GM23248 (cell line): ENCODE results near the gene FAM131A. TPM values are rescaled to one million over a fixed set of nuclear protein-coding genes. Genes with fewer than 3 reads are reported as not detected.

ENCODE experiments used
- DNase-seq: peaks from one replicate; pipeline ENCODE4 v3.0.0-alpha.2; 2015
- H2AFZ ChIP-seq: fragments of 200-600 bp; sonication (generic); 2 replicates; pipeline ENCODE4 v1.6.1; 2016; ENCODE audit warnings: antibody characterized with exemption
- H3F3A ChIP-seq: fragments of 200-600 bp; sonication (generic); 2 replicates; pipeline ENCODE4 v1.6.1; 2016; ENCODE audit warnings: mild to moderate bottlenecking, antibody characterized with exemption, mixed run types; ENCODE audit not compliant: insufficient read depth
- H3K27ac ChIP-seq: fragments of 200-600 bp; sonication (generic); 2 replicates; pipeline ENCODE4 v1.5.1; 2016; ENCODE audit warnings: mild to moderate bottlenecking
- H3K27me3 ChIP-seq: fragments of 200-600 bp; sonication (generic); replicated peaks from 2 replicates; pipeline ENCODE4 v1.6.1; 2016; ENCODE audit warnings: mild to moderate bottlenecking; ENCODE audit not compliant: insufficient read depth
- H3K36me3 ChIP-seq: fragments of 200-600 bp; sonication (generic); 2 replicates; pipeline ENCODE4 v1.6.1; 2016; ENCODE audit warnings: low read depth, mild to moderate bottlenecking
- H3K4me1 ChIP-seq: fragments of 200-600 bp; sonication (generic); 2 replicates; pipeline ENCODE4 v1.6.1; 2016; ENCODE audit warnings: mild to moderate bottlenecking; ENCODE audit not compliant: insufficient read depth
- H3K4me2 ChIP-seq: fragments of 200-600 bp; sonication (generic); one replicate; pipeline ENCODE4 v1.6.1; 2016; ENCODE audit warnings: mild to moderate bottlenecking; ENCODE audit not compliant: unreplicated experiment
- H3K4me3 ChIP-seq: fragments of 200-600 bp; sonication (generic); 2 replicates; pipeline ENCODE4 v1.5.1; 2016; ENCODE audit warnings: mild to moderate bottlenecking
- H3K79me2 ChIP-seq: fragments of 200-600 bp; sonication (generic); 2 replicates; pipeline ENCODE4 v1.6.1; 2016; ENCODE audit warnings: mild to moderate bottlenecking; ENCODE audit not compliant: insufficient read depth
- H3K9ac ChIP-seq: fragments of 200-600 bp; sonication (generic); 2 replicates; pipeline ENCODE4 v1.6.1; 2016; ENCODE audit warnings: mild to moderate bottlenecking
- H3K9me2 ChIP-seq: fragments of 200-600 bp; sonication (generic); 2 replicates; pipeline ENCODE4 v1.6.1; 2016; ENCODE audit warnings: mixed run types, mild to moderate bottlenecking, moderate library complexity; ENCODE audit not compliant: insufficient read depth
- H3K9me3 ChIP-seq: fragments of 200-600 bp; sonication (generic); one replicate; pipeline ENCODE4 v1.6.1; 2017; ENCODE audit warnings: low read depth
- H4K20me1 ChIP-seq: fragments of 200-600 bp; sonication (generic); 2 replicates; pipeline ENCODE4 v1.6.0; 2016; ENCODE audit not compliant: insufficient read depth
- EZH2 ChIP-seq: fragments of 200-600 bp; sonication (generic); IDR thresholded peaks from 2 replicates; pipeline ENCODE4 v1.6.1; 2018; ENCODE audit warnings: antibody characterized with exemption, mild to moderate bottlenecking; ENCODE audit not compliant: insufficient read depth, poor library complexity, severe bottlenecking
- EZH2phosphoT487 ChIP-seq: fragments of 200-600 bp; sonication (generic); IDR thresholded peaks from 2 replicates; pipeline ENCODE4 v1.6.1; 2018; ENCODE audit warnings: antibody characterized with exemption, moderate library complexity, mild to moderate bottlenecking, low read depth; ENCODE audit not compliant: insufficient read depth
- WGBS, 2 experiments: methylation state at CpG; one replicate each; pipeline ENCODE4 v1.1.6; 2015 to 2017; ENCODE audit warnings: low lambda C conversion rate in 2 of 2, low coverage in 1 of 2; ENCODE audit errors: missing lambda C conversion rate in 2 of 2; 5-methylcytosine and 5-hydroxymethylcytosine counted together
- in situ Hi-C: fragments of 300-500 bp; cut with MboI; formaldehyde crosslinking; loops from 2 replicates; pipeline ENCODE4 v1.15.0; 2020
- polyA plus RNA-seq: library from polyadenylated mRNA; unstranded; fragments of >200 nt; fragmentation: Nextera tagmentation; extraction: Ambion mirVana; gene quantifications from 2 replicates; pipeline ENCODE4 v1.2.1, GENCODE V29; 2016
- total RNA-seq: library from RNA; depleted of rRNA; stranded (reverse); fragments of >200 nt; shearing (Covaris generic); gene quantifications from 2 replicates; pipeline ENCODE4 v1.2.3, GENCODE V29; 2014

Gene FAM131A
- total and polyA plus RNA-seq, 2 experiments from 2014 or later, result 7.0 to 24.5 TPM

DNA sequence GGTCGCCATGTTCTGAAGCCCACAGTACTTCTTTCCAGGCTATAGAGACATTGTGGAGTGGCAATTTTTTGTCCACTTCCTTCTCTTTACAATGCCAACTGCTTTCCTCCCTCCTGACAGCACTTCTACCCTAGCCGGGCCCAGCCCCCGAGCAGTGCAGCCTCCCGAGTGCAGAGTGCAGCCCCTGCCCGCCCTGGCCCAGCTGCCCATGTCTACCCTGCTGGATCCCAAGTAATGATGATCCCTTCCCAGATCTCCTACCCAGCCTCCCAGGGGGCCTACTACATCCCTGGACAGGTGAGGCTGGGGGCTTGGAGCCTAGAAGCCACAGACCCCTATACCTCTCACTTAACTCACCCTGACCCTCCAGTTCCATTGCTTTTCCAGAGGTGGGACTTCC is 20.2 kb upstream of the FAM131A start:
- Histone ChIP-seq H3K9me2 (no peaks in the 10 kb centered on the region), H2AFZ (no peak overlapping the region), H3K36me3 (peaks cover 29% of the 10 kb centered on the region), H3K27me3 (no peaks in the 10 kb centered on the region), H3K9ac (peak overlapping the region; percentile 96), H3K4me1 (peaks cover 49% of the 10 kb centered on the region), H3F3A (peaks cover 38% of the 10 kb centered on the region), H3K4me2 (peak overlapping the region; percentile 96), H3K4me3 (peak overlapping the region; percentile 91), H3K27ac (peak overlapping the region; percentile 91; the same call in 1 of the 2 replicates), H4K20me1 (peaks cover 16% of the 10 kb centered on the region; the same call in 1 of the 2 replicates), H3K79me2 (peaks cover 67% of the 10 kb centered on the region), H3K9me3 (no peaks in the 10 kb centered on the region)
- in situ Hi-C loops, result no loop called here
- no peak for DNase-seq
- WGBS, 2 experiments, result 48 to 56% methylated on average over 5 of the region's 5 CpGs
- TF ChIP-seq EZH2phosphoT487, result no peak
- TF ChIP-seq EZH2, result no peak

DNA sequence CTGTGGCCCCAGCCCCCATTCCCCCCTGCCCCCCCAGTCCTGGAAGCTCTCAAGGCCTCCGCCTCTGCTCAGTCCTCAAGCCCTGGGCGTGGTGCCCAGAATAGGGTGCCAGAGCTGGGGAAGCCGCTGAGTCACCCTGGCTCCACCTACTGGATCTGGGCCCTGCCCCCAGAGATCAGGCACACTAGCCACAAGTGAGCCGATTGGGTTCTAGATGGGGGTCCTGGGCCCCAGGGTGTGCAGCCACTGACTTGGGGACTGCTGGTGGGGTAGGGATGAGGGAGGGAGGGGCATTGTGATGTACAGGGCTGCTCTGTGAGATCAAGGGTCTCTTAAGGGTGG is 17.3 kb upstream of the FAM131A start:
- 0 to 2% methylated on average over 4 of the region's 4 CpGs for WGBS, 2 experiments
- H2AFZ ChIP-seq, result no peak overlapping the region
- peak overlapping the region; percentile 58 for H3K9ac ChIP-seq
- H3K4me1 ChIP-seq, result peaks cover 52% of the 10 kb centered on the region
- H3F3A ChIP-seq, result peaks cover 53% of the 10 kb centered on the region
- no peaks in the 10 kb centered on the region for H3K9me2 ChIP-seq
- in situ Hi-C loops, result no loop called here
- peaks cover 56% of the 10 kb centered on the region for H3K36me3 ChIP-seq
- peak overlapping the region; percentile 63 for H3K4me3 ChIP-seq
- no peaks in the 10 kb centered on the region for H3K9me3 ChIP-seq
- DNase-seq, result peak; percentile 99
- peak overlapping the region; percentile 44 for H3K27ac ChIP-seq
- TF ChIP-seq EZH2, result no peak
- TF ChIP-seq EZH2phosphoT487, result no peak
- H3K79me2 ChIP-seq, result peaks cover 93% of the 10 kb centered on the region
- no peaks in the 10 kb centered on the region for H3K27me3 ChIP-seq
- peak overlapping the region; percentile 73 for H3K4me2 ChIP-seq
- peaks cover 16% of the 10 kb centered on the region; the same call in 1 of the 2 replicates for H4K20me1 ChIP-seq

DNA sequence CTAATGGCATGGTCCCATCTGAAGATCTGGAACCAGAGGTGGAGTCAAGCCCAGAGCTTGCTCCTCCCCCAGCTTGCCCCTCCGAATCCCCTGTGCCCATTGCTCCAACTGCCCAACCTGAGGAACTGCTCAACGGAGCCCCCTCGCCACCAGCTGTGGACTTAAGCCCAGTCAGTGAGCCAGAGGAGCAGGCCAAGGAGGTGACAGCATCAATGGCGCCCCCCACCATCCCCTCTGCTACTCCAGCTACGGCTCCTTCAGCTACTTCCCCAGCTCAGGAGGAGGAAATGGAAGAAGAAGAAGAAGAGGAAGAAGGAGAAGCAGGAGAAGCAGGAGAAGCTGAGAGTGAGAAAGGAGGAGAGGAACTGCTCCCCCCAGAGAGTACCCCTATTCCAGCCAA is 15.7 kb upstream of the FAM131A start:
- Histone ChIP-seq H3K4me2 (no peak overlapping the region), H3K4me1 (peaks cover 49% of the 10 kb centered on the region), H3K9me3 (no peaks in the 10 kb centered on the region), H3F3A (peaks cover 60% of the 10 kb centered on the region), H3K27me3 (no peaks in the 10 kb centered on the region), H3K36me3 (peaks cover 72% of the 10 kb centered on the region), H3K79me2 (peaks cover 93% of the 10 kb centered on the region), H3K27ac (peak overlapping the region; percentile 62), H3K9me2 (no peaks in the 10 kb centered on the region), H2AFZ (no peak overlapping the region), H3K9ac (peak overlapping the region; percentile 28; the same call in 1 of the 2 replicates), H3K4me3 (no peak overlapping the region), H4K20me1 (peaks cover 15% of the 10 kb centered on the region; the same call in 1 of the 2 replicates)
- in situ Hi-C loops, result no loop called here
- no peak for TF ChIP-seq EZH2
- TF ChIP-seq EZH2phosphoT487, result no peak
- DNase-seq, result no peak
- WGBS, 2 experiments, result 47 to 54% methylated on average over 5 of the region's 5 CpGs

DNA sequence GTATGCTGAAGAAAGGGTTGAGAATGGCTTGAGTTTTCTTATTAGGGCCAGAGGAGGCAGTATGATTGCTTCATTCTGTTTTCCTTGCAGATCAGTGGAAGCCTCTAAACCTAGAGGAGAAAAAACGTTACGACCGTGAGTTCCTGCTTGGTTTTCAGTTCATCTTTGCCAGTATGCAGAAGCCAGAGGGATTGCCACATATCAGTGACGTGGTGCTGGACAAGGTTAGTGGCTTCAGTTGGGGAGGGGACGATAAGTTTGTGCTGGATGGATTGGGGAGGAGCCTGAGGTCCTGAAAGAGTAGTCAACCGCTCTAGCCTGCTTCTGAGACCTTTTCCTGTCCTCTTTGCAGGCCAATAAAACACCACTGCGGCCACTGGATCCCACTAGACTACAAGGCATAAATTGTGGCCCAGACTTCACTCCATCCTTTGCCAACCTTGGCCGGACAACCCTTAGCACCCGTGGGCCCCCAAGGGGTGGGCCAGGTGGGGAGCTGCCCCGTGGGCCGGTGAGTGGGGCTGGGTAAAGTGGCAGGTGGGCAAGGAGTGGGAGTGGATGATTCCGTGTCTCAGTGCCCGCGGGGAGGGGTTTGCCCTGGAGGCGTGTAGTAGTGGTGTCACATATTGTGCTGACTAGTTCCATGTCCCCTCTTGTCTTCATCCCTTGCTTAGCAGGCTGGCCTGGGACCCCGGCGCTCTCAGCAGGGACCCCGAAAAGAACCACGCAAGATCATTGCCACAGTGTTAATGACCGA is 14.5 kb upstream of the FAM131A start:
- Histone ChIP-seq H3K4me3 (no peak overlapping the region), H3K27me3 (no peaks in the 10 kb centered on the region), H3K27ac (peak overlapping the region; percentile 62), H3F3A (peaks cover 60% of the 10 kb centered on the region), H3K4me2 (no peak overlapping the region), H3K9me2 (no peaks in the 10 kb centered on the region), H3K79me2 (peaks cover 93% of the 10 kb centered on the region), H3K9me3 (no peaks in the 10 kb centered on the region), H3K4me1 (peaks cover 39% of the 10 kb centered on the region), H4K20me1 (0 out of 2 replicates have a peak, but pooled peaks cover 5% of the 10 kb centered on the region), H3K36me3 (peaks cover 85% of the 10 kb centered on the region), H3K9ac (peak overlapping the region; percentile 33; the same call in 1 of the 2 replicates), H2AFZ (no peak overlapping the region)
- TF ChIP-seq EZH2phosphoT487 (no peak), EZH2 (no peak)
- peak; percentile 79 for DNase-seq
- 66 to 70% methylated on average over 20 of the region's 20 CpGs for WGBS, 2 experiments
- in situ Hi-C loops, result no loop called here
